ENCODE data around the gene CSMD2. TPM values are rescaled to one million over a fixed set of nuclear protein-coding genes. Genes with fewer than 3 reads are reported as not detected.

Gene CSMD2
- total and polyA plus RNA-seq, 2 of the 8 experiments (the other 6 are each of a cell fraction or from before 2014, with no cell fraction given): 7.0 to 14.7 TPM

DNA sequence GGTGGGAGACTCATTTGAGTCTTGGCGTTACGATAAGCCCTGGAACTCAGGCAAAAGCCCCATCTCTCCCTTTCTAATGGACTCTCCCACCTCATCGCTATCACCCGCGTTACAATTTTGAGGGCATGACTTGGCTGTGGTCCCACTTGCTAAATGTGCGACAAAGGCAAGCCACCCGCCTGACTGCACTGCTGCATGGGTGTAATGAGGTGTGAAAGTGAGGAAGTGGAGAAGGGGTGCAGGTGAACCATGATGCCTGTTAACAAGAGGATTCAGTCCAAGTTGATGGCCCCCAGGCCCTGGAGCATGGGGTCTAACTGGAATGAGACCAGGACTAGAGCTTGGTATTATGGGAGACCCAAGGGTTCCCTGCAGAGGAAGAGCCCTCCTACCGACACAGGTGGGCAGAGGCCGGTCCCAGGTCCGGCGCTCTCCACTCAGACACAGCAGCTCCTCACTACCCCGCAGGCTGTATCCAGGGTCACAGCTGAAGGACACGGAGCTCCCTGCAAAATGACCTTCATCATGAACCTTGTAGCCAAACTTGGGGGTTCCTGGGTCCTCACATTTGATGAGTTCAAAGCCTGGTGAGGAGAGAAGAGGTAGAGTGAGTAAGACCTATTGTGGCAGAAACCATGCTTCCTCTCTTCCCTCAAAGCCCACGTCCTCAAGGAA lies 466.5 kb downstream of the CSMD2 start:
- Histone ChIP-seq H3K14ac (ENCODE audit: insufficient read length) (no peak overlapping the region), H3K9me3 (ENCODE audit: insufficient read depth in 2 of 2, low read depth in 1 of 2, low read length in 1 of 2) (no peaks in the 10 kb centered on the region), H3K9ac (replicated peaks in 1 of 4; ENCODE audit: extremely low read depth in 1 of 4, low read depth in 3 of 4, low read length in 3 of 4) (no peak overlapping the region), H3K79me1 (ENCODE audit: low read depth, low read length) (no peaks in the 10 kb centered on the region), H3K27me3 (replicated peaks in 1 of 4; ENCODE audit: control insufficient read depth in 3 of 4, extremely low read depth in 1 of 4, insufficient read depth in 3 of 4, low read length in 3 of 4) (no peaks in the 10 kb centered on the region), H3K4me1 (replicated peaks in 1 of 4; ENCODE audit: control insufficient read depth in 3 of 4, insufficient read depth in 4 of 4, low read length in 3 of 4) (no peaks in the 10 kb centered on the region), H3K23me2 (ENCODE audit: low read depth, low read length) (no peaks in the 10 kb centered on the region), H3K4me2 (ENCODE audit: insufficient read depth in 1 of 2, low read depth in 2 of 2, low read length in 2 of 2) (no peak overlapping the region), H4K8ac (ENCODE audit: extremely low read depth, insufficient read depth, low read length) (no peak overlapping the region), H3K18ac (ENCODE audit: extremely low read depth, low read length) (no peak overlapping the region), H3K27ac (ENCODE audit: low read depth, low read length) (no peak overlapping the region), H2BK120ac (replicated peaks; ENCODE audit: low read depth, low read length) (no peak overlapping the region), H2AK5ac (ENCODE audit: low read depth, low read length) (no peak overlapping the region), H2BK20ac (ENCODE audit: low read length) (no peak overlapping the region), H2BK15ac (ENCODE audit: low read length) (no peak overlapping the region), H3K56ac (replicated peaks; ENCODE audit: insufficient read length, low read depth, low read length) (no peak overlapping the region), H2BK12ac (ENCODE audit: low read depth, low read length) (no peak overlapping the region), H3K79me2 (ENCODE audit: control insufficient read depth in 1 of 2, insufficient read depth in 2 of 2, low read length in 2 of 2) (no peaks in the 10 kb centered on the region), H3K4me3 (ENCODE audit: extremely low read depth in 1 of 4, insufficient read depth in 2 of 4, low read depth in 3 of 4, low read length in 4 of 4) (no peak overlapping the region), H2AFZ (ENCODE audit: low read length) (no peak overlapping the region), H3K36me3 (ENCODE audit: control insufficient read depth in 2 of 4, insufficient read depth in 4 of 4, low read length in 3 of 4) (peaks cover 0 to 9% (median 6%) of the 10 kb centered on the region in 4 experiments; a peak in 4 of 8 replicates), H4K20me1 (replicated peaks in 1 of 2; ENCODE audit: control insufficient read depth in 1 of 2, insufficient read depth in 2 of 2, low read length in 2 of 2) (no peaks in the 10 kb centered on the region), H3K4ac (replicated peaks; ENCODE audit: insufficient read length, low read depth, low read length) (no peak overlapping the region), H4K5ac (ENCODE audit: insufficient read length, low read depth, low read length) (no peak overlapping the region), H3K23ac (ENCODE audit: insufficient read length) (no peak overlapping the region), H2BK5ac (ENCODE audit: low read depth, low read length) (no peak overlapping the region), H4K91ac (replicated peaks; ENCODE audit: insufficient read length, low read length) (no peak overlapping the region)
- WGBS, 2 experiments (ENCODE audit: extremely low coverage in 1 of 2, insufficient coverage in 1 of 2, insufficient read length in 1 of 2, insufficient replicate concordance in 2 of 2, low coverage in 1 of 2, low lambda C conversion rate in 2 of 2, missing lambda C conversion rate in 1 of 2): 92% methylated on average over 14 of the region's 14 CpGs; no CpG with 5 or more reads in 1 of the 2 experiments
- CTCF ChIA-PET (ENCODE audit: partially characterized antibody): no interaction called here
- DNase-seq (ENCODE audit: low read depth in 1 of 2, low spot score in 2 of 2) (no peak), FAIRE-seq (no peak)
- POLR2A ChIA-PET (ENCODE audit: partially characterized antibody): no interaction called here
- TF ChIP-seq, protein P1, sequence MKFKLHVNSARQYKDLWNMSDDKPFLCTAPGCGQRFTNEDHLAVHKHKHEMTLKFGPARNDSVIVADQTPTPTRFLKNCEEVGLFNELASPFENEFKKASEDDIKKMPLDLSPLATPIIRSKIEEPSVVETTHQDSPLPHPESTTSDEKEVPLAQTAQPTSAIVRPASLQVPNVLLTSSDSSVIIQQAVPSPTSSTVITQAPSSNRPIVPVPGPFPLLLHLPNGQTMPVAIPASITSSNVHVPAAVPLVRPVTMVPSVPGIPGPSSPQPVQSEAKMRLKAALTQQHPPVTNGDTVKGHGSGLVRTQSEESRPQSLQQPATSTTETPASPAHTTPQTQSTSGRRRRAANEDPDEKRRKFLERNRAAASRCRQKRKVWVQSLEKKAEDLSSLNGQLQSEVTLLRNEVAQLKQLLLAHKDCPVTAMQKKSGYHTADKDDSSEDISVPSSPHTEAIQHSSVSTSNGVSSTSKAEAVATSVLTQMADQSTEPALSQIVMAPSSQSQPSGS (IDR thresholded peaks at IDR 0.05; ENCODE audit: low read length): no peak
- no peak for TF ChIP-seq BRCA1 (IDR thresholded peaks at IDR 0.05; ENCODE audit: low read depth, low read length)
- TF ChIP-seq KDM1A (IDR thresholded peaks at IDR 0.05; ENCODE audit: borderline replicate concordance, low read length): no peak
- no peak for TF ChIP-seq NANOG (IDR thresholded peaks at IDR 0.05; ENCODE audit: insufficient read depth, low read depth, low read length, poor library complexity, severe bottlenecking)
- no peak for TF ChIP-seq TAF1 (IDR thresholded peaks at IDR 0.05; ENCODE audit: low read depth, low read length)
- TF ChIP-seq TEAD4 (IDR thresholded peaks at IDR 0.05; ENCODE audit: low read depth, low read length): no peak
- no peak for TF ChIP-seq GABPA (IDR thresholded peaks at IDR 0.05; ENCODE audit: borderline replicate concordance, insufficient read depth, low read length)
- TF ChIP-seq SAP30 (IDR thresholded peaks at IDR 0.05; ENCODE audit: insufficient read depth, insufficient replicate concordance, low read length): no peak
- TF ChIP-seq EGR1 (IDR thresholded peaks at IDR 0.05; ENCODE audit: borderline replicate concordance, low read depth, low read length): no peak
- TF ChIP-seq, protein P2, sequence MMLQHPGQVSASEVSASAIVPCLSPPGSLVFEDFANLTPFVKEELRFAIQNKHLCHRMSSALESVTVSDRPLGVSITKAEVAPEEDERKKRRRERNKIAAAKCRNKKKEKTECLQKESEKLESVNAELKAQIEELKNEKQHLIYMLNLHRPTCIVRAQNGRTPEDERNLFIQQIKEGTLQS (IDR thresholded peaks at IDR 0.05; ENCODE audit: insufficient read depth, low read depth, low read length): no peak
- no peak for TF ChIP-seq CBX5 (IDR thresholded peaks at IDR 0.05; ENCODE audit: low read depth, low read length)
